OCI-LY3 (cell line): ENCODE results near the gene RAET1L.

Experiments
- CTCF ChIP-seq: fragments of 200-600, 300-600 bp; sonication (generic); IDR thresholded peaks from 2 replicates; pipeline ENCODE4 v1.5.1; 2014; ENCODE audit warnings: antibody characterized with exemption, low read length, low read depth
- EZH2phosphoT487 ChIP-seq: fragments of 200-600 bp; shearing (Covaris generic); IDR thresholded peaks from 2 replicates; pipeline ENCODE4 v1.6.1; 2018; ENCODE audit warnings: antibody characterized with exemption, mixed run types, low read depth

GRCh38 chr6:150027806-150028565, 2.7 kb upstream of the RAET1L start:
- no peak for TF ChIP-seq CTCF
- TF ChIP-seq EZH2phosphoT487: no peak
